Upper lobe of left lung (tissue), 6 donors: ENCODE results near the gene LDLRAD3. TPM values are rescaled to one million over a fixed set of nuclear protein-coding genes. Genes with fewer than 3 reads are reported as not detected.

Experiments
- ATAC-seq, 2 donors: fragments of 200-7000 bp; cut with Tn5 transposase; one replicate each; pipeline ENCODE4 v1.9.1; 2022; ENCODE audit warnings: mild to moderate bottlenecking in 2 of 2, moderate library complexity in 2 of 2; ENCODE audit not compliant: low FRiP score in 2 of 2
- DNase-seq, 2 donors: peaks; one replicate each; pipeline ENCODE4 v3.0.0-alpha.2; 2019 to 2020
- H3K27ac ChIP-seq, 4 donors: fragments of 200-600 bp; sonication (generic); one replicate each; pipeline ENCODE4 v1.5.1; 2016 to 2019
- H3K27me3 ChIP-seq, 4 donors: fragments of 200-600 bp; sonication (generic); one replicate each; pipeline ENCODE4 v1.5.1; 2017 to 2019
- H3K36me3 ChIP-seq, 4 donors: fragments of 200-600 bp; sonication (generic); one replicate each; pipeline ENCODE4 v1.5.1; 2016 to 2019
- H3K4me1 ChIP-seq, 4 donors: fragments of 200-600 bp; sonication (generic); one replicate each; pipeline ENCODE4 v1.5.1; 2018 to 2019
- H3K4me3 ChIP-seq, 4 donors: fragments of 200-600 bp; sonication (generic); one replicate each; pipeline ENCODE4 v1.5.1; 2017 to 2019; ENCODE audit warnings: mild to moderate bottlenecking in 2 of 4, moderate library complexity in 1 of 4
- H3K9me3 ChIP-seq, 4 donors: fragments of 200-600 bp; sonication (generic); one replicate each; pipeline ENCODE4 v1.5.1; 2018 to 2019
- CTCF ChIP-seq, 6 experiments: fragments of 450-650 bp in 4 of 6; fragments of 200-600 bp in 2 of 6; sonication (generic) in 2 of 6; IDR thresholded peaks; one replicate each; pipeline ENCODE4 v1.5.1; 2016 to 2019; ENCODE audit warnings: antibody characterized with exemption in 6 of 6
- EP300 ChIP-seq, 4 donors: sonication (generic); formaldehyde crosslinking; IDR thresholded peaks; one replicate each; pipeline ENCODE4 v1.5.1; 2017; ENCODE audit warnings: antibody characterized with exemption in 4 of 4, control low read depth in 2 of 4
- POLR2A ChIP-seq, 4 donors: fragments of 450-650 bp; IDR thresholded peaks; one replicate each; pipeline ENCODE4 v1.5.1; 2016 to 2017; ENCODE audit warnings: antibody characterized with exemption in 4 of 4, mild to moderate bottlenecking in 2 of 4
- POLR2AphosphoS5 ChIP-seq, 2 donors: sonication (generic); formaldehyde crosslinking; IDR thresholded peaks; one replicate each; pipeline ENCODE4 v1.5.1; 2017; ENCODE audit warnings: antibody characterized with exemption in 2 of 2
- WGBS, 2 donors: methylation state at CpG; one replicate each; pipeline ENCODE4 v1.1.5; 2017 to 2018; 5-methylcytosine and 5-hydroxymethylcytosine counted together
- total RNA-seq, 6 donors: library from RNA; depleted of rRNA in 4 of 6; stranded (reverse); fragments of >200 nt in 4 of 6; gene quantifications; one replicate each; pipeline versions ENCODE4 v1.1.0 to v1.2.1, GENCODE V29; 2016 to 2021
- donor health status: DM: no; HTN: no; CAD: no; lungs with moderate emphysema.
- donor health status: DM: no; HTN: yes; CAD: no; lungs with severe emphysema.

Gene LDLRAD3
- total RNA-seq, 6 donors from 2014 or later, result 4.4 to 16.8 (median 7.4) TPM

GRCh38 chr11:36218283-36218921, 274.5 kb downstream of the LDLRAD3 start:
- DNase-seq (no peak), ATAC-seq (no peak)
- Histone ChIP-seq H3K9me3 (peaks cover 0 to 9% (median 4%) of the 10 kb centered on the region in 4 donors), H3K4me3 (no peak overlapping the region), H3K36me3 (no peaks in the 10 kb centered on the region), H3K4me1 (peaks cover 0 to 8% (median 3%) of the 10 kb centered on the region in 4 donors), H3K27me3 (no peaks in the 10 kb centered on the region), H3K27ac (no peak overlapping the region)
- TF ChIP-seq POLR2AphosphoS5 (IDR thresholded peaks at IDR 0.05) (no peak), POLR2A (IDR thresholded peaks at IDR 0.05) (no peak), EP300 (IDR thresholded peaks at IDR 0.05) (no peak), CTCF (IDR thresholded peaks at IDR 0.05) (no peak)
- 91 to 93% methylated on average over 4 of the region's 4 CpGs for WGBS, 2 donors

GRCh38 chr11:36219996-36220395, 276.1 kb downstream of the LDLRAD3 start:
- H3K4me1 ChIP-seq, result peaks cover 0 to 8% (median 3%) of the 10 kb centered on the region in 4 donors
- no peak overlapping the region for H3K4me3 ChIP-seq
- H3K27ac ChIP-seq, result no peak overlapping the region
- no peak for ATAC-seq
- TF ChIP-seq EP300 (IDR thresholded peaks at IDR 0.05), result no peak
- no peak for TF ChIP-seq CTCF (IDR thresholded peaks at IDR 0.05)
- TF ChIP-seq POLR2AphosphoS5 (IDR thresholded peaks at IDR 0.05), result no peak
- TF ChIP-seq POLR2A (IDR thresholded peaks at IDR 0.05), result no peak
- H3K9me3 ChIP-seq, result peaks cover 0 to 9% (median 4%) of the 10 kb centered on the region in 4 donors
- DNase-seq, result no peak
- H3K36me3 ChIP-seq, result no peaks in the 10 kb centered on the region
- H3K27me3 ChIP-seq, result no peaks in the 10 kb centered on the region

- Histone ChIP-seq H3K4me3 (no peak overlapping the region), H3K36me3 (no peaks in the 10 kb centered on the region), H3K27me3 (no peaks in the 10 kb centered on the region), H3K9me3 (peaks cover 0 to 9% (median 4%) of the 10 kb centered on the region in 4 donors), H3K27ac (no peak overlapping the region), H3K4me1 (peaks cover 0 to 8% (median 3%) of the 10 kb centered on the region in 4 donors)
- ATAC-seq, result peak; percentile 56 to 65
- WGBS, 2 donors, result 55 to 65% methylated on average over 14 of the region's 14 CpGs
- no peak for TF ChIP-seq CTCF (IDR thresholded peaks at IDR 0.05)
- no peak for TF ChIP-seq EP300 (IDR thresholded peaks at IDR 0.05)
- no peak for TF ChIP-seq POLR2A (IDR thresholded peaks at IDR 0.05)
- no peak for TF ChIP-seq POLR2AphosphoS5 (IDR thresholded peaks at IDR 0.05)
- DNase-seq, result peak in 1 of 2 donors; percentile 47
Measured at GRCh38 chr11:36222831-36223635, 279.2 kb downstream of the LDLRAD3 start.

- Histone ChIP-seq H3K4me3 (no peak overlapping the region), H3K27me3 (no peaks in the 10 kb centered on the region), H3K9me3 (peaks cover 0 to 9% (median 4%) of the 10 kb centered on the region in 4 donors), H3K4me1 (peaks cover 0 to 8% (median 3%) of the 10 kb centered on the region in 4 donors), H3K27ac (no peak overlapping the region), H3K36me3 (no peaks in the 10 kb centered on the region)
- ATAC-seq (no peak), DNase-seq (no peak)
- TF ChIP-seq POLR2AphosphoS5 (IDR thresholded peaks at IDR 0.05) (no peak), CTCF (IDR thresholded peaks at IDR 0.05) (no peak), EP300 (IDR thresholded peaks at IDR 0.05) (no peak), POLR2A (IDR thresholded peaks at IDR 0.05) (no peak)
- 55 to 62% methylated on average over 5 of the region's 5 CpGs for WGBS, 2 donors
Measured at GRCh38 chr11:36224209-36224882, 280.5 kb downstream of the LDLRAD3 start.
